Measurements from ENCODE around the gene PRDX3. TPM values are rescaled to one million over a fixed set of nuclear protein-coding genes. Genes with fewer than 3 reads are reported as not detected.

PRDX3 gene
- total and polyA plus RNA-seq, 7 donors = 133 to 267 (median 172) TPM

DNA sequence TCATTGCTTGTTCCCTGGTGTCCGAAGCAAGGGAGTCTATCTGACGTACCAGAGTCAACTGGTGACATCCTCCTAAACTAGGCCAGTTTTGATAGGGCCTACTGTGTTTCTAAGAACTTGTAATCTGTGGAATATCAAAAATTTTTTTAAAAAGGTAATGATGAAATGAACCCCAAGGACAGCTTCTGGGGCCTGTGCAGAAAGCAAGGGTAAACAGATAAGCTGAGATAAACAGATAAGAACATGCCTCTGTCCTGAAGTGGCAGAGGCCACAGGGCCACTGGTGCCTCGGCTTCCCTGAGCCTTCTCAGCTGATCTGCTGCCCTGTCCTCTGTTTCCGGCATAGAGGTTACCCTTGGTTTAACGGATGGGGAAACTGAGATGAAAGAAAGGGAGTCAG, 37.5 kb upstream of the PRDX3 start:
- Histone ChIP-seq H3K27ac (no peak overlapping the region), H3K4me1 (peaks cover 0 to 67% (median 64%) of the 10 kb centered on the region in 4 donors), H3K4me3 (no peak overlapping the region), H3K9me3 (no peaks in the 10 kb centered on the region), H3K27me3 (no peaks in the 10 kb centered on the region), H3K36me3 (no peaks in the 10 kb centered on the region)
- WGBS, 2 donors = 87 to 90% methylated on average over 5 of the region's 5 CpGs
- intact Hi-C loops (cut with DNase I) = no loop called here
- TF ChIP-seq EP300 (IDR thresholded peaks at IDR 0.05) (no peak), POLR2A (IDR thresholded peaks at IDR 0.05) (no peak), POLR2AphosphoS5 (IDR thresholded peaks at IDR 0.05) (no peak)
- TF ChIP-seq, protein P1, sequence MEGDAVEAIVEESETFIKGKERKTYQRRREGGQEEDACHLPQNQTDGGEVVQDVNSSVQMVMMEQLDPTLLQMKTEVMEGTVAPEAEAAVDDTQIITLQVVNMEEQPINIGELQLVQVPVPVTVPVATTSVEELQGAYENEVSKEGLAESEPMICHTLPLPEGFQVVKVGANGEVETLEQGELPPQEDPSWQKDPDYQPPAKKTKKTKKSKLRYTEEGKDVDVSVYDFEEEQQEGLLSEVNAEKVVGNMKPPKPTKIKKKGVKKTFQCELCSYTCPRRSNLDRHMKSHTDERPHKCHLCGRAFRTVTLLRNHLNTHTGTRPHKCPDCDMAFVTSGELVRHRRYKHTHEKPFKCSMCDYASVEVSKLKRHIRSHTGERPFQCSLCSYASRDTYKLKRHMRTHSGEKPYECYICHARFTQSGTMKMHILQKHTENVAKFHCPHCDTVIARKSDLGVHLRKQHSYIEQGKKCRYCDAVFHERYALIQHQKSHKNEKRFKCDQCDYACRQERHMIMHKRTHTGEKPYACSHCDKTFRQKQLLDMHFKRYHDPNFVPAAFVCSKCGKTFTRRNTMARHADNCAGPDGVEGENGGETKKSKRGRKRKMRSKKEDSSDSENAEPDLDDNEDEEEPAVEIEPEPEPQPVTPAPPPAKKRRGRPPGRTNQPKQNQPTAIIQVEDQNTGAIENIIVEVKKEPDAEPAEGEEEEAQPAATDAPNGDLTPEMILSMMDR (IDR thresholded peaks at IDR 0.05) = no peak
- peak; percentile 47 for DNase-seq

DNA sequence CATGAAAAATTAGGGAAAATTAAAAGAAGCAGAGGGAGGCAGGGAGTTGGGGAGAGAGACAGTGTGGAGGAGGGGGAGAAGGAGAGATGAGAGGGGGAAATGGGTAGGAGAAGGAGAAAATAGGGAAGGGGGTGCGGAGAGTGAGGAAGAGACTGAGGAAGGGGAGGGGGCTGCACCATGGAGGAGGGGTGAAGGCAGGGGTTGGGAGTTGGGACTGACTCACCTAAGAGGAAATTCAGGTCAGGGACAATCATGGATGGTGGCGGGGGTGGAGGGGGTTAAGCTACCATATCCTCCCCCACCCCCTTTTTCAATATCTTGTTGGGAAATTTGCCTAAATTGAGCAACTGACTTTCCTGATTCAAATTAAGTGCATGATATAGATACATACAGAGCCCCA, 36.8 kb upstream of the PRDX3 start:
- Histone ChIP-seq H3K4me3 (no peak overlapping the region), H3K9me3 (no peaks in the 10 kb centered on the region), H3K36me3 (no peaks in the 10 kb centered on the region), H3K27me3 (no peaks in the 10 kb centered on the region), H3K4me1 (peaks cover 0 to 68% (median 64%) of the 10 kb centered on the region in 4 donors), H3K27ac (no peak overlapping the region)
- intact Hi-C loops (cut with DNase I) = no loop called here
- DNase-seq = peak; percentile 55
- WGBS, 2 donors = 92 to 94% methylated on average over 2 of the region's 2 CpGs
- no peak for TF ChIP-seq POLR2A (IDR thresholded peaks at IDR 0.05)
- TF ChIP-seq, protein P1 (IDR thresholded peaks at IDR 0.05) = no peak
- TF ChIP-seq POLR2AphosphoS5 (IDR thresholded peaks at IDR 0.05) = no peak
- TF ChIP-seq EP300 (IDR thresholded peaks at IDR 0.05) = no peak

DNA sequence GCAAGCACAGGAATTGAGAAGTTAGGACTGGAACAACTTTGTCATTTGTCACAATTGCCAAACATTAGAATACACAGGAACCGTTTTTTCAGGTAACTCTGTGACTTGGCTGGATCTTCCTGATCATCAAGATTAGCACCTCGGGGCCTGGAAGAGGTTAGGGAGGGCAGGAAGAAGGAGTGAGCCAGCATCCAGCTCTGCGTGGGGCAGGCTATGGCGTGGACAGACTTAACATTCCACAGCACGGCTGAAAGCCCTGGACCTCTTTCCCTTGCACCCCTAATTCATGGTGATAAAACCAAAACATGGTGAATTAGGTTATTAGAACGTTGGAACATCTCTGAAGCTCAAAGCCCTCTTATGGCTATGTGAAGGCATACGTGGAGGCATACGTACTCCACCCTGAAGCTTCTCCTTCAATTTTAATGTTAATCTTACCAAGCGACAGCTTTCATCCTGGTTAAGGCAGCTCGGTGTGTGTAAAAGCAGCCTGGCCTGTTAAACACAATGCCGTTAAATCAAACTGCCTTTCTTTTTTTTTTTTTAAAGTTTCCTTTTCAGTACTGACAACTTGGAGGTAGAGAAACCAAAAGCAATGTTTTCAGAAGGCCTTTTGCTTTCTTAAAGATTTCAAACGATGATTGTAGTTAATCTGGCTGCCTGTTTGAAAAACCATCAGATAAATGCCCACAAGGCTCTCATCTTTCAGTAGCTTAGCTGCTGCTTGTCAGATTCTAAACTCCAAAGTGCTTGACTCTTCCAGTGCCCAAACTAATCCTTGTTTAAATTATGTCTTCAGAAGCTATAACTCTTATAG, 33.2 kb upstream of the PRDX3 start:
- H3K4me3 ChIP-seq = peak overlapping the region in 2 of 4 donors; percentile 18 to 25
- no peaks in the 10 kb centered on the region for H3K9me3 ChIP-seq
- intact Hi-C loops (cut with DNase I) = no loop called here
- H3K36me3 ChIP-seq = no peaks in the 10 kb centered on the region
- TF ChIP-seq POLR2A (IDR thresholded peaks at IDR 0.05) = no peak
- TF ChIP-seq POLR2AphosphoS5 (IDR thresholded peaks at IDR 0.05) = peak in 1 of 4 donors; percentile 36
- H3K27me3 ChIP-seq = no peaks in the 10 kb centered on the region
- peaks cover 0 to 71% (median 59%) of the 10 kb centered on the region in 4 donors for H3K4me1 ChIP-seq
- peak; percentile 62 for DNase-seq
- WGBS, 2 donors = 33 to 60% methylated on average over 12 of the region's 12 CpGs
- H3K27ac ChIP-seq = peak overlapping the region; percentile 92 to 100 (median 98)

DNA sequence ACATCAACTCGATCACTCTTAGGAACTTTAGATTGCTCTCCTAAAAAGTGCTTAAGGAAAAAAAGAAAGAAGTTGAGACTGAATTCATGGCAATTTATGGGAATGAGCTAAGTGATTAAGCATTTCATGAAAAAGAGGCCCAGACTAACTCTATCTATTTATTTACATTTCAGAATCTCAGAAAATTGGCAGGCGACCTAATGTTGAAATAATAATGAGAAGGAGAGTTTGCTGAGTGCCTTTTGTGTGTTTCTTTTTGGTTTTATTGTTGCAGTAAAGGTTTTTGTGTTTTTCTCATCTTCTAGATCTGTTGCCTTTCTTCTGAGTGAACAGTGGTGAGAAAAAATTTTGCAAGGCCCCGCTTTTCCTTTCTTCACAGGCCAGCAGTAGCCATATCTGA, 32.6 kb upstream of the PRDX3 start:
- Histone ChIP-seq H3K4me1 (peaks cover 0 to 72% (median 63%) of the 10 kb centered on the region in 4 donors), H3K4me3 (peak overlapping the region in 2 of 4 donors; percentile 18 to 25), H3K9me3 (no peaks in the 10 kb centered on the region), H3K27ac (peak overlapping the region; percentile 92 to 100 (median 98)), H3K36me3 (no peaks in the 10 kb centered on the region), H3K27me3 (no peaks in the 10 kb centered on the region)
- intact Hi-C loops (cut with DNase I) = no loop called here
- 78 to 83% methylated on average over 3 of the region's 3 CpGs for WGBS, 2 donors
- TF ChIP-seq POLR2AphosphoS5 (IDR thresholded peaks at IDR 0.05) (peak in 1 of 4 donors; percentile 18), POLR2A (IDR thresholded peaks at IDR 0.05) (no peak)
- DNase-seq = peak; percentile 2

DNA sequence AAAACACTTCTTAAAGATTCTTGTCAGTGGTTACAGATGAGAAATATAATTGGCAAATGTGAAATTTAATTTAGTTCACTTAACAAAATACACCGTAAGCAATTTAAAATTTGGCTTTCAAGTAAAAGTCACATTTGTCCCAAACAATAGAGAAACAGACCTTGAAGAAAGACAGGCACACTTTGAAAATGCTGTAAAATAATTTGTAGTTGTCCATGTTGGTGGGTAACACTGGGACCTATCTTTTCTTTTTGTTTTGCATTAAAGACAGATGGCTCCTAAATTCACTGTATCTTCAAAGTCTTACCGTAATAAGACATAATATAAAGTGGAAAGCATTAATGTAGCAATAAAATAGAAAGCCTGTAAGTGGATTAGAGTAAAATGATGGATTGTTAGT, 32.0 kb upstream of the PRDX3 start:
- intact Hi-C loops (cut with DNase I) = no loop called here
- WGBS, 2 donors = 80 to 87% methylated on average over 2 of the region's 2 CpGs
- DNase-seq = no peak
- no peak for TF ChIP-seq POLR2A (IDR thresholded peaks at IDR 0.05)
- no peak for TF ChIP-seq POLR2AphosphoS5 (IDR thresholded peaks at IDR 0.05)
- TF ChIP-seq, protein P1 (IDR thresholded peaks at IDR 0.05) = no peak
- TF ChIP-seq EP300 (IDR thresholded peaks at IDR 0.05) = no peak
- Histone ChIP-seq H3K27ac (peak overlapping the region; percentile 92 to 100 (median 98)), H3K4me3 (no peak overlapping the region), H3K27me3 (no peaks in the 10 kb centered on the region), H3K9me3 (no peaks in the 10 kb centered on the region), H3K36me3 (no peaks in the 10 kb centered on the region), H3K4me1 (peaks cover 0 to 75% (median 64%) of the 10 kb centered on the region in 4 donors)

All from sigmoid colon (tissue), 7 donors.